B cell (primary cell): ENCODE measurements around the gene FMNL2.

Source experiments
- EZH2 ChIP-seq: IDR thresholded peaks from 2 replicates; pipeline ENCODE4 v1.6.1; 2012; ENCODE audit warnings: borderline replicate concordance, low read depth, mild to moderate bottlenecking, moderate library complexity, low read length; ENCODE audit not compliant: insufficient read depth, poor library complexity, severe bottlenecking
- TF ChIP-seq, protein P1 (sequence below): fragments of 200-600 bp; IDR thresholded peaks from one replicate; pipeline ENCODE4 v1.8.0; 2022; ENCODE audit warnings: antibody characterized with exemption, mild to moderate bottlenecking

DNA sequence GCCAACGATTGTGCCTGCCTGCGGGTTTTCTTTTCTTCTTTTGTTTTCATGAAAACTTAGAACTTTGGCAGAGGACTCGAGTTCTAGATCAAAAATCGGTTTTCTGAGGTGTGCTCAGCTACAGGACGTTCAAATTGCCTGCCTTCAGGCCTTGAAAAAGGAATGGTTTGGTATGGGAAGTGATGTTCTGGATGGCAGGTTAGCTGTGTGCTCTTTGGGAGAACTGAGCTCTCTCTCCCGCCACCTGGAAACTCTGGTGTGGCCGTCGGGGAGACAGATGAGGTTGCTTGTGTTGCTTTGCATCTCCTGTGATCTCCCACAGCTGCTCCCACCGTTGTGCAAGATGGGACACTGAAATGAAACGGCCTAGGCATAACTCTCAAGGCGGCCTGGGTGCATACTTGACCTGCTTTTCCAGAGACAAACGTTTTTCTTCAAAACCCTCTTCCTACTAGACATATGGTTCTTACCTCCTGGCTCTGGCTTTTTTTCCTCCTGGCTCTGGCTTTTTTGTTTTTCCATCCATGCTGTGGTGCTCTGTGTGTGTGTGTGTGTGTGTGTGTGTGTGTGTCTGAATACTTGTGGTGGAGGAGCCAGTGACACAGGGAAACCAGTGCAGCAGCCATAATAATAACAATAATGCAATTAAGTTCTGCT, 2.0 kb downstream of the FMNL2 start:
- TF ChIP-seq, protein P1, sequence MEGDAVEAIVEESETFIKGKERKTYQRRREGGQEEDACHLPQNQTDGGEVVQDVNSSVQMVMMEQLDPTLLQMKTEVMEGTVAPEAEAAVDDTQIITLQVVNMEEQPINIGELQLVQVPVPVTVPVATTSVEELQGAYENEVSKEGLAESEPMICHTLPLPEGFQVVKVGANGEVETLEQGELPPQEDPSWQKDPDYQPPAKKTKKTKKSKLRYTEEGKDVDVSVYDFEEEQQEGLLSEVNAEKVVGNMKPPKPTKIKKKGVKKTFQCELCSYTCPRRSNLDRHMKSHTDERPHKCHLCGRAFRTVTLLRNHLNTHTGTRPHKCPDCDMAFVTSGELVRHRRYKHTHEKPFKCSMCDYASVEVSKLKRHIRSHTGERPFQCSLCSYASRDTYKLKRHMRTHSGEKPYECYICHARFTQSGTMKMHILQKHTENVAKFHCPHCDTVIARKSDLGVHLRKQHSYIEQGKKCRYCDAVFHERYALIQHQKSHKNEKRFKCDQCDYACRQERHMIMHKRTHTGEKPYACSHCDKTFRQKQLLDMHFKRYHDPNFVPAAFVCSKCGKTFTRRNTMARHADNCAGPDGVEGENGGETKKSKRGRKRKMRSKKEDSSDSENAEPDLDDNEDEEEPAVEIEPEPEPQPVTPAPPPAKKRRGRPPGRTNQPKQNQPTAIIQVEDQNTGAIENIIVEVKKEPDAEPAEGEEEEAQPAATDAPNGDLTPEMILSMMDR = no peak
- TF ChIP-seq EZH2 = no peak
